AG04450 (cell line): Measurements from ENCODE around the gene LRRC42. TPM values are rescaled to one million over a fixed set of nuclear protein-coding genes. Genes with fewer than 3 reads are reported as not detected.

ENCODE experiments used
- CTCF ChIA-PET: fragments of 300-600, 350-600 bp; formaldehyde crosslinking; extraction: SDS; loops from one replicate; lab custom pipeline; 2022; ENCODE audit warnings: antibody characterized with exemption, inconsistent platforms; lab: Charles Lee
- POLR2A ChIA-PET: fragments of 350-600 bp; formaldehyde crosslinking; extraction: SDS; loops from one replicate; lab custom pipeline; 2021; ENCODE audit warnings: antibody characterized with exemption, inconsistent platforms; lab: Yijun Ruan, JAX
- DNase-seq: peaks from one replicate; pipeline ENCODE4 v3.0.0-alpha.2; 2011; ENCODE audit warnings: low read depth, low spot score
- H3K27ac ChIP-seq: one replicate; pipeline ENCODE4 v1.5.1; 2012; ENCODE audit warnings: low read depth, low read length, control low read depth
- H3K27me3 ChIP-seq: one replicate; pipeline ENCODE4 v1.6.0; 2012; ENCODE audit warnings: low read length; ENCODE audit not compliant: control insufficient read depth, insufficient read depth
- H3K4me3 ChIP-seq: 2 replicates; pipeline ENCODE4 v1.5.1; 2011; ENCODE audit warnings: mild to moderate bottlenecking, low read depth, low read length, control low read depth
- H3K9me3 ChIP-seq: 2 replicates; pipeline ENCODE4 v1.5.1; 2012; ENCODE audit warnings: low read length; ENCODE audit not compliant: control insufficient read depth, insufficient read depth
- polyA plus RNA-seq: library from polyadenylated mRNA; depleted of rRNA; stranded (reverse); fragments of >200 nt; gene quantifications from 2 replicates; pipeline ENCODE4 v1.2.3, GENCODE V29; 2011
- TF ChIP-seq, protein P1 (sequence below): IDR thresholded peaks from 2 replicates; pipeline ENCODE4 v1.5.1; 2011; ENCODE audit warnings: low read depth, low read length, control low read depth, inconsistent platforms

LRRC42 gene
- polyA plus RNA-seq, 1 experiment: 51.4 TPM

DNA sequence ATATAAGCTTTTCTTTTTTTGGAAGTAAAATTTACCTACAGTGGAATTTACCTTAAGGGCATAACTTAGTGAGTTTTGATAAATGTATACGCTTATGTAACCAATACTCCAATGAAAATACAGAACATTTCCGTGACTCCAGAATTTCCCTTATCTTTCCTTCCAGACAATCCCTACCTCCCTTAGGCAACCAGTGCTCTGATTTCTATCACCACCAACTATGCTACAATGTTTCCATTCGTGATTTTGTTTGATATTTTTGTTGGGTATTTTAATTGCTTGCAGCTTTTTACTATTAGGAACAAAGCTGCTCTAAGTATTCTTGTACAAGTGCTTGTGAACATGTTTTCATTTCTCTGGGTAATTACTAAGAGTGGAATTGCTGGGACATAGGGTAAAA lies 15.2 kb upstream of the LRRC42 start:
- no peak for DNase-seq
- ChIA-PET POLR2A (no interaction called here), CTCF (interaction anchor here (1.3 kb wide), 2 partner anchors 15 to 52 kb away, joined by 4 to 5 read pairs; partner anchors contain the start of genes IFT25 and LRRC42)
- Histone ChIP-seq H3K27ac (no peak overlapping the region), H3K4me3 (no peak overlapping the region), H3K27me3 (no peaks in the 10 kb centered on the region), H3K9me3 (peaks cover 23% of the 10 kb centered on the region)
- TF ChIP-seq, protein P1, sequence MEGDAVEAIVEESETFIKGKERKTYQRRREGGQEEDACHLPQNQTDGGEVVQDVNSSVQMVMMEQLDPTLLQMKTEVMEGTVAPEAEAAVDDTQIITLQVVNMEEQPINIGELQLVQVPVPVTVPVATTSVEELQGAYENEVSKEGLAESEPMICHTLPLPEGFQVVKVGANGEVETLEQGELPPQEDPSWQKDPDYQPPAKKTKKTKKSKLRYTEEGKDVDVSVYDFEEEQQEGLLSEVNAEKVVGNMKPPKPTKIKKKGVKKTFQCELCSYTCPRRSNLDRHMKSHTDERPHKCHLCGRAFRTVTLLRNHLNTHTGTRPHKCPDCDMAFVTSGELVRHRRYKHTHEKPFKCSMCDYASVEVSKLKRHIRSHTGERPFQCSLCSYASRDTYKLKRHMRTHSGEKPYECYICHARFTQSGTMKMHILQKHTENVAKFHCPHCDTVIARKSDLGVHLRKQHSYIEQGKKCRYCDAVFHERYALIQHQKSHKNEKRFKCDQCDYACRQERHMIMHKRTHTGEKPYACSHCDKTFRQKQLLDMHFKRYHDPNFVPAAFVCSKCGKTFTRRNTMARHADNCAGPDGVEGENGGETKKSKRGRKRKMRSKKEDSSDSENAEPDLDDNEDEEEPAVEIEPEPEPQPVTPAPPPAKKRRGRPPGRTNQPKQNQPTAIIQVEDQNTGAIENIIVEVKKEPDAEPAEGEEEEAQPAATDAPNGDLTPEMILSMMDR: no peak

DNA sequence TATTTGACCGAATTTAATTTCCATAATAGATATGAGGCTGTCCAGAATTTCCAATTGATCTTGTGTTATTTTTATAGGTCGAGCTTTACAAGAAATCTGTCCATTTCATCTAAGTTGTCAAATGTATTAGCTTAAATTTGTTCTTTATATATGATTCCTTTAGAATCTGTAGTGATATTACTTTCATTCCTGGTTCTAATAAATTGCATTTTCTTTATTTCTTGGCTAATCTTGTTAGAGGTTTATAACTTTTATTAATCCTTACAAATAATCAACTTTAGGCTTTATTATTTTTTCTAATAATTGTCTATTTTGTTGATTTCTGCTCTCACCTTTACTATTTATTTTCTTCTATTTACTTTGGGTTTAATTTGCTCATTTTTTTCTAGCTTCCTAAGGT lies 14.6 kb upstream of the LRRC42 start:
- H3K4me3 ChIP-seq: no peak overlapping the region
- H3K27me3 ChIP-seq: no peaks in the 10 kb centered on the region
- H3K27ac ChIP-seq: no peak overlapping the region
- peaks cover 26% of the 10 kb centered on the region for H3K9me3 ChIP-seq
- ChIA-PET CTCF (interaction anchor here (1.3 kb wide), 2 partner anchors 14 to 53 kb away, joined by 4 to 5 read pairs; partner anchors contain the start of genes IFT25 and LRRC42), POLR2A (no interaction called here)
- TF ChIP-seq, protein P1: no peak
- DNase-seq: no peak

DNA sequence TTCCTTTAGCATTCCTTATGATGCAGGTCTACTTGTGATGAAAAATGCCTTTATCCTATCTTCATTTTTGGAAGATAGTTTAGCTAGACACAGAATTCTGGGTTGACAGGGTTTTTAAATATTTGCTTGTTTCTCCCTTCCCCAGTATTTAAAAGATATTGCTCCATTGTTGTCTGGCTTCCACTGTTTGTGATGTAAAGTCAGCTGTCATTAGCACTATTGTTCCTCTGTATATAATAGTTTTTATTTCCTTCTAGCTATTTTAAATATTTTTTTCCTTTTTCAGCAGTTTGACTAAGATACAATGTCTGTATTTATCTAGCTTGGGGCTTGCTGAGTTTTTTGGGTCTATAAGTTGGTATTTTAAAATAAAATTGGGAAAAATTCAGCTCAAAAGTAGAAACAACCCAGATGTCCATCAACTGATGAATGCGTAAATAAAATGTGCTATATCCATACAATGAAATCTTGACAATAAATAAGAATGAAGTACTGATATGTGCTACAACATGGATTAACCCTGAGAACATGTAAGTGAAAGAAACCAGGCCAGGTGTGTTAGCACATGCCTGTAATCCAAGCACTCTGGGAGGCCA lies 11.9 kb upstream of the LRRC42 start:
- Histone ChIP-seq H3K9me3 (peaks cover 26% of the 10 kb centered on the region), H3K27me3 (no peaks in the 10 kb centered on the region), H3K27ac (no peak overlapping the region), H3K4me3 (no peak overlapping the region)
- POLR2A ChIA-PET: no interaction called here
- no peak for DNase-seq
- CTCF ChIA-PET: no interaction called here
- TF ChIP-seq, protein P1: no peak

DNA sequence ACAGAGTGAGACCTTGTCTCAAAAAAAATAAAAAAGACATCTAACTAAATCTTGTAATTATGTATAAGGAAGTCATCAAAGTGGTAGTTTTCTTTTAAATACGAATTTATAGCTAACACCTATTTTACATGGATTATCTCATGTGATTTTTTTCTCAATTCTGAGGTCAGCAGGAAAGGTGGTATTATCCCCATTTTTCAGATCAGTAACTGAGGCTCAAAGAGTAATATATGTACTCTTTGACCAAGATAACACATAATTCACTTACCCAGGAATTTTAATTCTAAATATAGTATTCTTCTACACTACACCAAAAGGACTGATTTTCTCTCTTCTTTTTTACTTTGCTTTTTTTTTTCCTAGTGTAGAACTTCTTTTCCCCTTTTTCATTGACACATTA lies 9.7 kb upstream of the LRRC42 start:
- Histone ChIP-seq H3K4me3 (no peak overlapping the region), H3K9me3 (peaks cover 26% of the 10 kb centered on the region), H3K27me3 (no peaks in the 10 kb centered on the region), H3K27ac (no peak overlapping the region)
- no peak for DNase-seq
- CTCF ChIA-PET: no interaction called here
- TF ChIP-seq, protein P1: no peak
- POLR2A ChIA-PET: no interaction called here

DNA sequence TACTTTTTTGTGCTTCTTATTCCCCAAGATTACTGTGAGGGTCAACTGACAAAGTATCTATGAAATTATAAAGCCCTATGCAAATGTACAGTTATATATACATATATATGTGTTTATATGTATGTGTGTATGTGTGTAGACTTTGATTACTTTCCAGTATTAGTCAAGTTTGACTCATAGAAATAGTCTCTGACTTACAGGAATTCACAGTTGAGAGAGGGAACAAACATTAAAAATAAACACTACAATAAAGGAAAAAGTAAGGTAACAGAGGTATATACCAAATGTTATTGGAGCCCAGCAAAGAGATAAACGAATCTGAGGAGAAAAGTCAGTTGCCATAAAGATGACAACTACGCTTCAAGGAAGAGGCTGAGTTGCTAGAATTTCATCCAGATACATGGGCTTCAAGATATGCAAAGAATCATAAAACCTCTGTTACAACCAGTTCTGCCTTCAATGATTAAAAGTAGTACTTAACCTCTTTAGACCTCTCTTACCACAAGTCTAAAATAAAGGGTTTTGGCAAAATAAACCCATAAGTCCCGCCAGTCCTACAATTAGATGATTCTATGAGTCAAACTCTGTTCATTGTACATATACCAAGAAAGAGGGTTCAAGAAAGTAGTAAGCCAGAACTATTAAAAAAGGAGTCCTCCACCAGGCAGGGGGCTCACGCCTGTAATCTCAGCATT lies 7.9 kb upstream of the LRRC42 start:
- H3K27ac ChIP-seq: no peak overlapping the region
- ChIA-PET CTCF (interaction anchor here (1.1 kb wide), 1 partner anchor 14 kb away, joined by 4 read pairs; no protein-coding TSS in a partner anchor), POLR2A (no interaction called here)
- TF ChIP-seq, protein P1: no peak
- H3K9me3 ChIP-seq: peaks cover 13% of the 10 kb centered on the region
- peak; percentile 53 for DNase-seq
- H3K27me3 ChIP-seq: no peaks in the 10 kb centered on the region
- H3K4me3 ChIP-seq: no peak overlapping the region
